ENCODE measurements around the gene ARHGAP11B.
A peak's percentile ranks its signal among the peaks of the same experiment; 100 is the strongest.
"Not testable (repeated sequence)": the region's sequence is repeated elsewhere in the genome, so short reads cannot be mapped to it uniquely, and the experiment has no call there.

ARHGAP11B gene

GRCh38 chr15:30625436-30626193 lies at the start of gene ARHGAP11B:
ARHGAP11B (plus strand) TSS chr15:30626128.
- peak; percentile 99 for DNase-seq (ENCODE audit: low read depth)

- DNase-seq (ENCODE audit: low read depth), result not testable (repeated sequence)
These were observed 46.4 kb upstream of the ARHGAP11B start for GRCh38 chr15:30579394-30579970.

GRCh38 chr15:30580716-30581115 lies 45.2 kb upstream of the ARHGAP11B start:
- not testable (repeated sequence) for DNase-seq (ENCODE audit: low read depth)

- DNase-seq (ENCODE audit: low read depth), result not testable (repeated sequence)
These were observed 27.0 kb upstream of the ARHGAP11B start for GRCh38 chr15:30598953-30599352.

- not testable (repeated sequence) for DNase-seq (ENCODE audit: low read depth)
These were observed 22.1 kb upstream of the ARHGAP11B start, which contains the start of gene GOLGA8H for GRCh38 chr15:30603796-30604195. GOLGA8H (plus strand) TSS chr15:30604028; CDS start chr15:30604126, 98 bp downstream.

- DNase-seq (ENCODE audit: low read depth), result not testable (repeated sequence)
These were observed 13.7 kb upstream of the ARHGAP11B start for GRCh38 chr15:30612271-30612670.

GRCh38 chr15:30621342-30621741 lies 4.6 kb upstream of the ARHGAP11B start:
- not testable (repeated sequence) for DNase-seq (ENCODE audit: low read depth)

GRCh38 chr15:30626194-30626565 lies 252 bp downstream of the ARHGAP11B start:
- not testable (repeated sequence) for DNase-seq (ENCODE audit: low read depth)

- DNase-seq (ENCODE audit: low read depth), result not testable (repeated sequence)
These were observed 704 bp downstream of the ARHGAP11B start for GRCh38 chr15:30626632-30627031.

- no peak for DNase-seq (ENCODE audit: low read depth)
These were observed 24.3 kb downstream of the ARHGAP11B start for GRCh38 chr15:30650012-30650929.

GRCh38 chr15:30661154-30661553 lies 35.2 kb downstream of the ARHGAP11B start:
- not testable (repeated sequence) for DNase-seq (ENCODE audit: low read depth)

- not testable (repeated sequence) for DNase-seq (ENCODE audit: low read depth)
These were observed 43.7 kb downstream of the ARHGAP11B start for GRCh38 chr15:30669621-30670020.

- no peak for DNase-seq (ENCODE audit: low read depth)
These were observed 44.1 kb downstream of the ARHGAP11B start for GRCh38 chr15:30670056-30670455.

GRCh38 chr15:30671309-30671708 lies 45.4 kb downstream of the ARHGAP11B start:
- DNase-seq (ENCODE audit: low read depth), result no peak

- no peak for DNase-seq (ENCODE audit: low read depth)
These were observed 49.2 kb downstream of the ARHGAP11B start for GRCh38 chr15:30675126-30675525.

GRCh38 chr15:30675891-30676290 lies 50.0 kb downstream of the ARHGAP11B start:
- DNase-seq (ENCODE audit: low read depth), result not testable (repeated sequence)

- not testable (repeated sequence) for DNase-seq (ENCODE audit: low read depth)
These were observed 55.1 kb downstream of the ARHGAP11B start for GRCh38 chr15:30680997-30681396.

GRCh38 chr15:30685709-30686285 lies 59.9 kb downstream of the ARHGAP11B start:
- not testable (repeated sequence) for DNase-seq (ENCODE audit: low read depth)

- DNase-seq (ENCODE audit: low read depth), result not testable (repeated sequence)
These were observed 60.7 kb downstream of the ARHGAP11B start for GRCh38 chr15:30686651-30687050.

Measured in forelimb muscle (tissue), 1 donor.